NCI-H1436 treated with DMSO at 0.1 percent for 48 hours (cell line): Measurements from ENCODE around the gene PLA2G4B.
"Not testable (repeated sequence)": the region's sequence is repeated elsewhere in the genome, so short reads cannot be mapped to it uniquely, and the experiment has no call there.

ENCODE experiments used
- DNase-seq: peaks from one replicate; lab custom pipeline; 2025; lab: John Stamatoyannopoulos, UW

Gene PLA2G4B

GRCh38 chr15:41825572-41826535 lies 12.8 kb upstream of the PLA2G4B start:
- no peak for DNase-seq

GRCh38 chr15:41827290-41827879 lies 11.3 kb upstream of the PLA2G4B start:
- no peak for DNase-seq

- DNase-seq, result no peak
Observed at GRCh38 chr15:41827880-41828806, 10.5 kb upstream of the PLA2G4B start, which contains the start of gene JMJD7. TSS of gene JMJD7 (plus strand) at chr15:41828092. CDS start at chr15:41828125, 33 bp downstream.

- no peak for DNase-seq
Observed at GRCh38 chr15:41828807-41829141, 9.9 kb upstream of the PLA2G4B start.

- DNase-seq, result no peak
Observed at GRCh38 chr15:41829959-41830646, 8.5 kb upstream of the PLA2G4B start.

GRCh38 chr15:41831291-41831690 lies 7.4 kb upstream of the PLA2G4B start:
- not testable (repeated sequence) for DNase-seq

- DNase-seq, result no peak
Observed at GRCh38 chr15:41832208-41832607, 6.4 kb upstream of the PLA2G4B start.

- no peak for DNase-seq
Observed at GRCh38 chr15:41832875-41833274, 5.8 kb upstream of the PLA2G4B start.

- no peak for DNase-seq
Observed at GRCh38 chr15:41834096-41834495, 4.6 kb upstream of the PLA2G4B start.

GRCh38 chr15:41836073-41836472 lies 2.6 kb upstream of the PLA2G4B start:
- DNase-seq, result no peak

GRCh38 chr15:41836713-41837454 lies 1.8 kb upstream of the PLA2G4B start:
- no peak for DNase-seq

GRCh38 chr15:41839781-41840491 lies 1.3 kb downstream of the PLA2G4B start:
- DNase-seq, result no peak

GRCh38 chr15:41840673-41841072 lies 2.0 kb downstream of the PLA2G4B start:
- DNase-seq, result no peak

- DNase-seq, result no peak
Observed at GRCh38 chr15:41841131-41841530, 2.5 kb downstream of the PLA2G4B start.

- DNase-seq, result no peak
Observed at GRCh38 chr15:41842229-41842628, 3.6 kb downstream of the PLA2G4B start.

- DNase-seq, result no peak
Observed at GRCh38 chr15:41843571-41843970, 4.9 kb downstream of the PLA2G4B start.

GRCh38 chr15:41844814-41845213 lies 6.2 kb downstream of the PLA2G4B start:
- no peak for DNase-seq

- no peak for DNase-seq
Observed at GRCh38 chr15:41847206-41847605, 8.6 kb downstream of the PLA2G4B start.

- no peak for DNase-seq
Observed at GRCh38 chr15:41847981-41848380, 9.3 kb downstream of the PLA2G4B start.

- DNase-seq, result no peak
Observed at GRCh38 chr15:41848631-41849030, 10.0 kb downstream of the PLA2G4B start.
